COLO668 (cell line): ENCODE results near the gene KCNQ5.
"Not testable (repeated sequence)": the region's sequence is repeated elsewhere in the genome, so short reads cannot be mapped to it uniquely, and the experiment has no call there.

Experiments used
- DNase-seq: peaks from one replicate; lab custom pipeline; 2025; ENCODE audit not compliant: unreplicated experiment; lab: John Stamatoyannopoulos, UW

KCNQ5 gene

GRCh38 chr6:73227606-73228255 is 605.9 kb downstream of the KCNQ5 start:
- no peak for DNase-seq

- no peak for DNase-seq
Measured at GRCh38 chr6:73231986-73232391, 610.1 kb downstream of the KCNQ5 start.

- no peak for DNase-seq
Measured at GRCh38 chr6:73233048-73233447, 611.2 kb downstream of the KCNQ5 start.

- not testable (repeated sequence) for DNase-seq
Measured at GRCh38 chr6:73233971-73234370, 612.1 kb downstream of the KCNQ5 start.

- no peak for DNase-seq
Measured at GRCh38 chr6:73234733-73235132, 612.9 kb downstream of the KCNQ5 start.

GRCh38 chr6:73236144-73236750 is 614.4 kb downstream of the KCNQ5 start:
- no peak for DNase-seq

- no peak for DNase-seq
Measured at GRCh38 chr6:73240730-73241129, 618.9 kb downstream of the KCNQ5 start.

GRCh38 chr6:73242001-73242400 is 620.1 kb downstream of the KCNQ5 start:
- no peak for DNase-seq
